SK-N-SH (cell line): ENCODE measurements around the gene CA10. TPM values are rescaled to one million over a fixed set of nuclear protein-coding genes. Genes with fewer than 3 reads are reported as not detected.

Experiments
- CTCF ChIA-PET: fragments of 300-600, 350-600 bp; formaldehyde crosslinking; extraction: SDS; loops from one replicate; lab custom pipeline; 2021; lab: Yijun Ruan, JAX
- POLR2A ChIA-PET: fragments of 350-600 bp; sonication (Branson Sonifier 250); formaldehyde crosslinking; extraction: SDS; loops from one replicate; lab custom pipeline; 2020; ENCODE audit warnings: antibody characterized with exemption, inconsistent platforms; lab: Yijun Ruan, JAX
- DNase-seq: peaks from one replicate; pipeline ENCODE4 v3.0.0; 2012
- H2AFZ ChIP-seq: fragments of 200-600 bp; sonication (generic); 2 replicates; pipeline ENCODE4 v1.8.1; 2016; ENCODE audit warnings: antibody characterized with exemption, mild to moderate bottlenecking, low read depth
- H3F3A ChIP-seq: fragments of 200-600 bp; sonication (generic); replicated peaks from 2 replicates; pipeline ENCODE3; 2016; ENCODE audit warnings: antibody characterized with exemption, mild to moderate bottlenecking; ENCODE audit not compliant: insufficient read depth
- H3K27ac ChIP-seq, 2 experiments: fragments of 200-500 bp in 1 of 2; fragments of 200-600 bp in 1 of 2; sonication (Bioruptor generic) in 1 of 2; sonication (generic), shearing (Covaris generic) in 1 of 2; 2 replicates each; pipeline versions ENCODE4 v1.5.1 to v1.6.1; 2014 to 2016; ENCODE audit warnings: low read depth in 2 of 2, inconsistent platforms in 1 of 2, low read length in 1 of 2, mild to moderate bottlenecking in 1 of 2, mixed read lengths in 1 of 2
- H3K27me3 ChIP-seq: fragments of 200-600 bp; sonication (generic), shearing (Covaris generic); 2 replicates; pipeline ENCODE4 v1.6.1; 2016; ENCODE audit warnings: mixed run types; ENCODE audit not compliant: insufficient read depth
- H3K36me3 ChIP-seq, 2 experiments: fragments of 200-500 bp in 1 of 2; fragments of 200-600 bp in 1 of 2; sonication (Bioruptor generic) in 1 of 2; sonication (generic) in 1 of 2; replicated peaks in 1 of 2; 2 replicates each; pipeline versions ENCODE3 to v1.5.1; 2014 to 2016; ENCODE audit warnings: low read length in 1 of 2, mild to moderate bottlenecking in 1 of 2; ENCODE audit not compliant: insufficient read depth in 2 of 2, control insufficient read depth in 1 of 2
- H3K4me1 ChIP-seq, 2 experiments: fragments of 200-500 bp in 1 of 2; fragments of 200-600 bp in 1 of 2; sonication (Bioruptor generic) in 1 of 2; sonication (generic), shearing (Covaris generic) in 1 of 2; 2 replicates each; pipeline versions ENCODE4 v1.5.1 to v1.6.1; 2014 to 2016; ENCODE audit warnings: low read depth in 1 of 2, low read length in 1 of 2, mixed run types in 1 of 2; ENCODE audit not compliant: insufficient read depth in 2 of 2, control insufficient read depth in 1 of 2
- H3K4me2 ChIP-seq: fragments of 200-600 bp; sonication (generic), shearing (Covaris generic); 2 replicates; pipeline ENCODE4 v1.6.1; 2017; ENCODE audit warnings: mixed run types
- H3K4me3 ChIP-seq, 2 experiments: fragments of 200-500 bp in 1 of 2; fragments of 200-600 bp in 1 of 2; sonication (Bioruptor generic) in 1 of 2; sonication (generic), shearing (Covaris generic) in 1 of 2; 2 replicates each; pipeline versions ENCODE4 v1.5.1 to v1.8.1; 2014 to 2016; ENCODE audit warnings: low read depth in 2 of 2, inconsistent platforms in 1 of 2, low read length in 1 of 2, mild to moderate bottlenecking in 1 of 2, mixed read lengths in 1 of 2, moderate library complexity in 1 of 2
- H3K79me2 ChIP-seq: fragments of 200-600 bp; sonication (generic); 2 replicates; pipeline ENCODE4 v1.8.1; 2017; ENCODE audit warnings: mild to moderate bottlenecking; ENCODE audit not compliant: insufficient read depth
- H3K9ac ChIP-seq: fragments of 200-600 bp; sonication (generic); 2 replicates; pipeline ENCODE4 v1.6.1; 2017; ENCODE audit warnings: mixed run types
- H3K9me2 ChIP-seq: fragments of 200-600 bp; sonication (generic); 2 replicates; pipeline ENCODE4 v1.6.1; 2017; ENCODE audit warnings: mixed run types
- H3K9me3 ChIP-seq: fragments of 200-600 bp; sonication (generic); 2 replicates; pipeline ENCODE4 v1.6.1; 2017; ENCODE audit warnings: mixed run types, mild to moderate bottlenecking, moderate library complexity
- H4K20me1 ChIP-seq: fragments of 200-600 bp; sonication (generic); 2 replicates; pipeline ENCODE4 v1.6.1; 2017; ENCODE audit warnings: mild to moderate bottlenecking, mixed run types; ENCODE audit not compliant: insufficient read depth
- CTCF ChIP-seq: fragments of 200-600 bp; sonication (generic); IDR thresholded peaks from 2 replicates; pipeline ENCODE4 v1.6.1; 2017; ENCODE audit warnings: antibody characterized with exemption, mild to moderate bottlenecking, moderate library complexity
- ELF1 ChIP-seq: IDR thresholded peaks from 2 replicates; pipeline ENCODE4 v1.4.0; 2012
- EP300 ChIP-seq, 2 experiments: IDR thresholded peaks; 2 replicates each; pipeline versions ENCODE4 v1.4.0 to v1.6.1; 2012; ENCODE audit warnings: borderline replicate concordance in 1 of 2, low read depth in 1 of 2, low read length in 1 of 2
- EZH2phosphoT487 ChIP-seq: fragments of 200-600 bp; sonication (generic); IDR thresholded peaks from 2 replicates; pipeline ENCODE4 v1.6.1; 2017; ENCODE audit warnings: low read depth, mixed run types, mild to moderate bottlenecking, antibody characterized with exemption, moderate library complexity, borderline replicate concordance
- FOXJ3 ChIP-seq: sonication (generic); formaldehyde crosslinking; IDR thresholded peaks from 2 replicates; pipeline ENCODE4 v1.5.1; 2020; ENCODE audit warnings: mild to moderate bottlenecking, missing genetic modification reagents
- GABPA ChIP-seq: IDR thresholded peaks from 2 replicates; pipeline ENCODE4 v1.4.0; 2012; ENCODE audit warnings: low read depth, mild to moderate bottlenecking
- GATA2 ChIP-seq: sonication (generic); formaldehyde crosslinking; IDR thresholded peaks from 2 replicates; pipeline ENCODE4 v1.5.0; 2020; ENCODE audit warnings: mild to moderate bottlenecking, missing genetic modification reagents
- IRF3 ChIP-seq: fragments of 150-350 bp; IDR thresholded peaks from 2 replicates; pipeline ENCODE4 v1.6.1; 2016; ENCODE audit warnings: mild to moderate bottlenecking, low read depth, low read length
- JUND ChIP-seq: IDR thresholded peaks from 2 replicates; pipeline ENCODE4 v1.4.0; 2012
- MAX ChIP-seq: IDR thresholded peaks from 2 replicates; pipeline ENCODE4 v1.4.0; 2012; ENCODE audit warnings: low read depth
- MXI1 ChIP-seq: IDR thresholded peaks from 2 replicates; pipeline ENCODE4 v1.6.1; 2012; ENCODE audit warnings: mild to moderate bottlenecking, low read depth, low read length, improper control_type of control experiment
- NFIC ChIP-seq: IDR thresholded peaks from 2 replicates; pipeline ENCODE4 v1.4.0; 2012; ENCODE audit warnings: borderline replicate concordance
- NRF1 ChIP-seq: IDR thresholded peaks from 2 replicates; pipeline ENCODE4 v1.6.1; 2012; ENCODE audit warnings: low read depth, mild to moderate bottlenecking, low read length
- PBX3 ChIP-seq: IDR thresholded peaks from 2 replicates; pipeline ENCODE4; 2012
- POLR2AphosphoS5 ChIP-seq: IDR thresholded peaks from 2 replicates; pipeline ENCODE4 v1.6.1; 2012; ENCODE audit warnings: low read depth, low read length
- RFX5 ChIP-seq: IDR thresholded peaks from 2 replicates; pipeline ENCODE4 v1.6.1; 2012; ENCODE audit warnings: mild to moderate bottlenecking, improper control_type of control experiment, low read length
- RXRA ChIP-seq: IDR thresholded peaks from 2 replicates; pipeline ENCODE4 v1.4.0; 2012; ENCODE audit warnings: low read depth, mild to moderate bottlenecking, borderline replicate concordance
- SIN3A ChIP-seq: IDR thresholded peaks from 2 replicates; pipeline ENCODE4 v1.6.1; 2012; ENCODE audit warnings: low read depth, mild to moderate bottlenecking, low read length, moderate library complexity, borderline replicate concordance
- SMC3 ChIP-seq: IDR thresholded peaks from 2 replicates; pipeline ENCODE4 v1.6.1; 2012; ENCODE audit warnings: low read depth, low read length, improper control_type of control experiment
- TAF1 ChIP-seq: IDR thresholded peaks from 2 replicates; pipeline ENCODE4 v1.6.1; 2012; ENCODE audit warnings: low read depth, mild to moderate bottlenecking, low read length, moderate library complexity, borderline replicate concordance
- TCF12 ChIP-seq: IDR thresholded peaks from 2 replicates; pipeline ENCODE4 v1.4.0; 2012
- TEAD4 ChIP-seq: IDR thresholded peaks from 2 replicates; pipeline ENCODE4 v1.4.0; 2012; ENCODE audit warnings: mild to moderate bottlenecking, borderline replicate concordance; ENCODE audit not compliant: insufficient read depth
- WGBS: methylation state at CpG from one replicate; pipeline ENCODE4 v1.1.6; 2017; ENCODE audit warnings: low lambda C conversion rate; 5-methylcytosine and 5-hydroxymethylcytosine counted together
- polyA plus RNA-seq, 3 experiments: library from polyadenylated mRNA; depleted of rRNA; stranded (reverse); fragments of >200 nt; gene quantifications; 2 replicates each; pipeline ENCODE4 v1.2.3, GENCODE V29; 2012

The CA10 gene
- polyA plus RNA-seq, 1 of the 3 experiments (the other 2 are of a cell fraction), result not detected

GRCh38 chr17:51814521-51814920 lies 344.0 kb downstream of the CA10 start:
- Histone ChIP-seq H3K9me2 (no peaks in the 10 kb centered on the region), H3K4me2 (no peak overlapping the region), H4K20me1 (no peaks in the 10 kb centered on the region), H3F3A (no peaks in the 10 kb centered on the region), H3K36me3 (no peaks in the 10 kb centered on the region), H3K27me3 (no peaks in the 10 kb centered on the region), H2AFZ (no peak overlapping the region), H3K27ac (no peak overlapping the region), H3K4me3 (no peak overlapping the region), H3K9me3 (no peaks in the 10 kb centered on the region), H3K9ac (no peak overlapping the region), H3K4me1 (peaks cover 0 to 4% of the 10 kb centered on the region in 2 experiments; a peak in 1 of 4 replicates), H3K79me2 (no peaks in the 10 kb centered on the region)
- ChIA-PET POLR2A (no interaction called here), CTCF (interaction anchor here (1.1 to 1.3 kb wide), 4 partner anchors 12 to 293 kb away, joined by 3 to 5 read pairs (median 4); no protein-coding TSS in a partner anchor)
- TF ChIP-seq TCF12 (no peak), SIN3A (no peak), MXI1 (no peak), CTCF (no peak), MAX (no peak), GABPA (no peak), FOXJ3 (no peak), JUND (no peak), ELF1 (no peak), NFIC (no peak)
- no peak for DNase-seq

GRCh38 chr17:51813784-51814174 lies 344.7 kb downstream of the CA10 start:
- WGBS, result 20% methylated on average over 1 of the region's 1 CpG
- ChIA-PET CTCF (interaction anchor here (1.1 to 1.4 kb wide), 5 partner anchors 13 to 293 kb away, joined by 3 to 5 read pairs (median 4); no protein-coding TSS in a partner anchor), POLR2A (no interaction called here)
- TF ChIP-seq FOXJ3 (no peak), MAX (no peak), RXRA (no peak), RFX5 (no peak), IRF3 (no peak), EP300 (IDR thresholded peaks at IDR 0.05; ENCODE audit: borderline replicate concordance in 1 of 2, low read depth in 1 of 2, low read length in 1 of 2) (no peak), TAF1 (no peak), POLR2AphosphoS5 (no peak), SMC3 (no peak), PBX3 (no peak), JUND (no peak), NRF1 (no peak), GATA2 (CRISPR knock-in tag) (no peak), GABPA (no peak), EZH2phosphoT487 (no peak), TEAD4 (no peak), MXI1 (no peak), SIN3A (no peak)

More at GRCh38 chr17:51813784-51814174, 344.7 kb downstream of the CA10 start:
- H3K4me3 ChIP-seq, result no peak overlapping the region
- H3F3A ChIP-seq, result no peaks in the 10 kb centered on the region
- H3K9me2 ChIP-seq, result no peaks in the 10 kb centered on the region
- H2AFZ ChIP-seq, result no peak overlapping the region
- H3K4me2 ChIP-seq, result no peak overlapping the region
- H3K27ac ChIP-seq, result no peak overlapping the region
- H3K9ac ChIP-seq, result no peak overlapping the region
- H3K9me3 ChIP-seq, result no peaks in the 10 kb centered on the region
- no peaks in the 10 kb centered on the region for H4K20me1 ChIP-seq
- no peak for DNase-seq
- no peaks in the 10 kb centered on the region for H3K79me2 ChIP-seq
- H3K4me1 ChIP-seq, result no peaks in the 10 kb centered on the region
- H3K27me3 ChIP-seq, result no peaks in the 10 kb centered on the region
- H3K36me3 ChIP-seq, result no peaks in the 10 kb centered on the region
